Sciatic nerve (tissue), 2 donors: ENCODE measurements around the gene PANX1. TPM values are rescaled to one million over a fixed set of nuclear protein-coding genes. Genes with fewer than 3 reads are reported as not detected.
"Not testable (repeated sequence)": the region's sequence is repeated elsewhere in the genome, so short reads cannot be mapped to it uniquely, and the experiment has no call there.

ENCODE experiments used
- ATAC-seq: fragments of 200-7000 bp; cut with Tn5 transposase; one replicate; pipeline ENCODE4 v1.9.1; 2020; ENCODE audit warnings: mild to moderate bottlenecking, moderate library complexity
- DNase-seq: peaks from one replicate; pipeline ENCODE4 v3.0.0-alpha.2; 2020; ENCODE audit warnings: low spot score
- intact Hi-C: fragments of 100-400 bp; cut with DNase I; formaldehyde crosslinking; loops from one replicate; pipeline ENCODE4 v1.14.2; 2022
- total RNA-seq: library from RNA; stranded (reverse); fragmentation: NEBNext Ultra II Directional; extraction: Animal tissue kit (Norgen Biotek cat#: 25700); gene quantifications from one replicate; pipeline ENCODE4 v1.2.1, GENCODE V29; 2021
- donor health status: DM: no; HTN: no; CAD: no.
- donor health status: DM: no; HTN: no; CAD: no.

Gene PANX1, protein sequence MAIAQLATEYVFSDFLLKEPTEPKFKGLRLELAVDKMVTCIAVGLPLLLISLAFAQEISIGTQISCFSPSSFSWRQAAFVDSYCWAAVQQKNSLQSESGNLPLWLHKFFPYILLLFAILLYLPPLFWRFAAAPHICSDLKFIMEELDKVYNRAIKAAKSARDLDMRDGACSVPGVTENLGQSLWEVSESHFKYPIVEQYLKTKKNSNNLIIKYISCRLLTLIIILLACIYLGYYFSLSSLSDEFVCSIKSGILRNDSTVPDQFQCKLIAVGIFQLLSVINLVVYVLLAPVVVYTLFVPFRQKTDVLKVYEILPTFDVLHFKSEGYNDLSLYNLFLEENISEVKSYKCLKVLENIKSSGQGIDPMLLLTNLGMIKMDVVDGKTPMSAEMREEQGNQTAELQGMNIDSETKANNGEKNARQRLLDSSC
- total RNA-seq = 18.3 TPM

DNA sequence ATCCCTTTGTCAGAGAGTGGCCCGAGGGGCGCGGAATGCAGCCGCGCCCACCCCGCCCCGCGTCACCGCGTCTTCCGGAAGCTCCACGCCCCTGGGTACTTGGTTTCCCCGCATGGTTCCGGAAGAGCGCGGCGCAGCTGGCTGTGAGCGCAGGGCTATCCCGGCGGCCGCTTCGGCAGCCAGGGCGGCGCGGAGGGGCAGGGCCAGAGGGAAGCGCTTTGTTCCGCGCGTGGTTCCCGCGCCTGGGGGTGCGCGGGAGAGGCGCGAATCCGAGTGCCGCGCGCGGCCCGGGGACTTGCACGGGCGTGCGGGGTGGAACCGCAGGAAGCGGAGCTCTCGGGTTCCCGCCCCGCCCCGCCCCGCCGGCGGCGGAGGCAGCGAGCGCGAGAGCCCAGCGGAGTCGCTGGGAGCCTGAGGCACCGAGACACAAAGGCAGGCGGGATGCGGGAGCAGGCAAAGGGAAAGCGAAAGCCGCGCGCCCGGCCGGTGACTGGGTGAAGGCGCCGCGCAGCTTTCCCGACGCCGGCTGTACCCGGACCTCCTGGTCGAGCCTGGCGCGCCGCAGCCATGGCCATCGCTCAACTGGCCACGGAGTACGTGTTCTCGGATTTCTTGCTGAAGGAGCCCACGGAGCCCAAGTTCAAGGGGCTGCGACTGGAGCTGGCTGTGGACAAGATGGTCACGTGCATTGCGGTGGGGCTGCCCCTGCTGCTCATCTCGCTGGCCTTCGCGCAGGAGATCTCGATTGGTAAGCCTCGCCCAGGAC is at the start of gene PANX1:
PANX1 (plus strand) TSS at position 96 of the 766 bp plus-strand sequence; CDS start at position 568, 472 bp downstream.
- intact Hi-C loops = no loop called here
- ATAC-seq = peak; percentile 91
- peak; percentile 81 for DNase-seq

DNA sequence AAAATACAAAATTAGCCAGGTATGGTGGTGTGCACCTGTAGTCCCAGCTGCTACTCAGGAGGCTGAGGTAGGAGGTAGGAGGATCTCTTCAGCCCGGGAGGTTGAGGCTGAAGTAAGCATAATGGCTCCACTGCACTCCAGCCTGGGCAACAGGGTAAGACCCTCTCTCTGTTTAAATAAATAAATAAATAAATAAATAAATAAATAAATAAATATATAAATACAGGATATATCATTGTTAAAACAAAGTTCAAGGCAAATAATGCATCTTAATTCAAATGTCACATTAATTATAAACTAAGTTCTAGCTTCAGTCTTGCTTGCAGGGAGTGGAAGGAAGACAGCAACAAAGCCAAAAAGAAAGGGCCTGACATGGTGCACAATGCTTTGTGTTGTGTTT is 44.5 kb upstream of the PANX1 start:
- ATAC-seq (no peak), DNase-seq (no peak)
- intact Hi-C loops = no loop called here

GRCh38 chr11:94088906-94089305 is 39.7 kb upstream of the PANX1 start:
- DNase-seq (no peak), ATAC-seq (no peak)
- intact Hi-C loops = no loop called here

DNA sequence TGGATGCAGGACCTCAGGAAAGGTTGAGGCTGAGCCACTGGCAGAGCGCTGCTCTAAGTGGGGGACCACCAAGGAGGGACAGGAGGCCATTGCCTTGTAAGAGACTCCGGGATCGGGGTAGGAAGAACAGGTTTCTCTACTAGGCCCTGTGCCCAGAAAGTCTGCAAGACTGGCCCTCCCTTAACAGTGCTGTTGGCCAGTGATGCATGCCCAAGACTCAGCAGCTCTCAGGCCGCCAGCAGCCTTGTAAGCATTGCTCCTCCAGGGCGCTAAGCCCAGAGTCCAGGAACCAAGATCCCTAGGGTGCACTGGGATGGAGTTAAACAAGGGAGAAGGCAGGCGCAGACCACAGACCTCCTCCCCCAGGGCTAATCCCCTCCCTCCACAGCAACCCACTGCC is 39.3 kb upstream of the PANX1 start:
- intact Hi-C loops = no loop called here
- ATAC-seq (no peak), DNase-seq (no peak)

GRCh38 chr11:94090401-94090800 is 38.2 kb upstream of the PANX1 start:
- no peak for ATAC-seq
- no peak for DNase-seq
- intact Hi-C loops = no loop called here

DNA sequence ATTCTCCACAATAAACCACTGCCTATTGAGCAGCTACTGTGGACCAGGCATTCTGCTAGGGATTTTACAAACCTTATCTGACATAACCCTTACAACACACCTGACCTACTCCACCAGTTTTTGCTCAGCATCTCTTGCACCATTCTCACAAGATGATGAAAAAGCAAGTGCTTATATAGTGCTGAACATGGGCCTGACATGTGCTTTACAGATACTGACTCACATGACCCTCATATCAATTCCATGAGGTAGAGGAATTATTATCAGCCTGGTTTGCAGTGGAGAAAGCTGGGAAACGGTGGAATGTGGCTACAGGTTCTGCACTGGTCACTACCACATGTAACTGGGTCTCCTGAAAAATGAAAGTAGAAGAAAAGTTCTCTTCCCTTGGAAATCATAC is 37.5 kb upstream of the PANX1 start:
- DNase-seq (no peak), ATAC-seq (no peak)
- intact Hi-C loops = no loop called here

- ATAC-seq = no peak
- no peak for DNase-seq
- intact Hi-C loops = no loop called here
These were observed 28.4 kb upstream of the PANX1 start for GRCh38 chr11:94100253-94100652.

- no peak for DNase-seq
- no peak for ATAC-seq
- intact Hi-C loops = no loop called here
These were observed 25.2 kb upstream of the PANX1 start for GRCh38 chr11:94103471-94103870.

DNA sequence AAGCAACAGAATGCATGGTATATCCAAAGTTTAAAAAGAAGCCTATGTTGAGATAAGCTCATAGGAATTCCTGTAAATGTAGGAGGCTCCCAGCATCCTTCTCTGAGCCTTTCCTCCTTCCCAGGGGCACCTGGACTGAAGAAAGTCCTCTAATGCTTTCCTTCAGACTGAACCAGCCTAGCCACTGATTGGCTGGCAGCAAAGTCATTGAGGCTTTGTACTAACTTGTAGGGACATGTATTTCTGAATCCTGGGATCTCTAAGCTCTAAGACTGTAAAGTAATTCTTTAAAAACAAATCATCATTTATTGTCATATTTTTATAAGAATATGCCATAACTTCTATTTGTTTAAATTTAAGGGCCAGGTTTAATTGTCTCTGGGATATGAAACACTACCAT is 23.9 kb upstream of the PANX1 start:
- intact Hi-C loops = no loop called here
- ATAC-seq (no peak), DNase-seq (no peak)

DNA sequence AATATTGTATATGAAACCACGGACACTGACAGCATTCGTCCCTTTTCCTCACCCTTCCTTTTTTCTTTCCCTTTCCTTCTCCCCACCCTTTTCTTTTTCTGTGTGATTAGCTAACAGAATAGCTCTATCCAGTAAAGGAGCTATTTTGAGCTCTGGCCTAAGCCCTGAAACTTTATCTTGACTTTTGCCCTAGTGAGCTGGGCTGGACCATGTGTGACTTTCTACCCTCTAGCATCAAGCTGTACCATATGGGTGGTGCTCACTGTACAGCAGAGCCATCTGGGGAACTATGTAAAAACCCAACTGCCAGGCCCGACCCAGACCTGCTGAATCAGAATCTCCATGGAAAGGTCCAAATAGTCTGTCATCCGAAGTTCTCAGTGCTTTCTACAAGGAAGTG is 21.9 kb upstream of the PANX1 start:
- intact Hi-C loops = no loop called here
- ATAC-seq (no peak), DNase-seq (no peak)

GRCh38 chr11:94107363-94107762 is 21.3 kb upstream of the PANX1 start:
- ATAC-seq = no peak
- no peak for DNase-seq
- intact Hi-C loops = no loop called here

DNA sequence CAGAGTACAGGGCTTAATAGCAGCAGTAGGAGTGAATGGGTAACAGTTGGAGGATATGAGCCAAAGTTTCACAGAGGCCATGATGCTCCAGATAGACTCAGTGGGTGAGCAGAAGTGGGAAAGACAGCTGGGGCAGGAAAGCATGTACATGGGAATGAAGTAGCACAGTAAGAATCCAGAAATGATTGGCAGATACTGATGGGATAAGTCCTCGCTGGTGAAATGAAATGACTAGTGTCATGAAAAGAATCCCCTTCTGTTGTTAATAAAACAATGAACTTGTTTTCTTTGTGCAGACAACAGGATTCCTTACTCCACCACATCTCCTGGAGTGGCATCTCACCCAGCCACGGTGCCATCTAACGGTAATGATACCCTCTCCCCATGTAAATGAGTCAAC is 17.4 kb upstream of the PANX1 start:
- intact Hi-C loops = no loop called here
- DNase-seq (no peak), ATAC-seq (no peak)

- no peak for DNase-seq
- peak; percentile 28 for ATAC-seq
- intact Hi-C loops = no loop called here
These were observed 17.0 kb upstream of the PANX1 start for GRCh38 chr11:94111660-94112059.

- peak; percentile 75 for ATAC-seq
- intact Hi-C loops = no loop called here
These were observed 16.3 kb upstream of the PANX1 start for GRCh38 chr11:94112206-94112953.

DNA sequence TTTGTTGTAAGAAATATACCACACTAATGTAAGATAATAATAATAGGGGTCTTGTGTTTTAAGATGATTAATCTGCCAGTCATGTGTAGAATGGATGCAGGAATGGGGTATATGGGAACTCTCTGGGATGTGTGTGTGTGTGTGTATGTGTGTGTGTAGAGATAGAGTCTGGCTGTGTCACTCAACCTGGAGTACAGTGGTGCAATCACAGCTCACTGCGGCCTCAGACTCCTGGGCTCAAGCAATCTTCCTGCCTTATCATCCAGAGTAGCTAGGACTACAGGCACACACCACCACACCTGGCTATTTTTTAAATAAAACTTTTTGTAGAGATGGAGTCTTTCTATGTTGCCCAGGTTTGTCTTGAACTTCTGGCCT is 11.5 kb upstream of the PANX1 start:
- no peak for ATAC-seq
- no peak for DNase-seq
- intact Hi-C loops = no loop called here

More at GRCh38 chr11:94112206-94112953, 16.3 kb upstream of the PANX1 start:
- DNase-seq = no peak

DNA sequence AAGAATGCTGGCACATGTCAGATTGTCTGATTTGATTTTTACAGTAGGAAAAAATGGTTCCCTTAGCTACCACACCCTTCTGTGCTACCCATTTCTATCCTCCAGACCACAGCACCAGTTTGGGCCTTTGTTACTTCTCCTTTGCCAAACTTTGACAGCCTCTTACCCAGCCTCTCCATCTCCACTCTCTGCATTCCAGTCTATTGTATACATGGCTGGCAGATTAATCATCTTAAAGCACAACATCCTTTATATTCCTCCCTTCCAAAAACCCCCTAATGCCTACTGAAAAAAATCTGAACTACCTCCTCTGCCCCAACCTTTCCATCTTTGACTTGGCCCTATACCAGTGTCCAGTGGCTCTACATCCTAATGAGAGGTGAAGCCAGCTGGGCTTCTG is 10.8 kb upstream of the PANX1 start:
- no peak for ATAC-seq
- intact Hi-C loops = no loop called here
- DNase-seq = no peak

DNA sequence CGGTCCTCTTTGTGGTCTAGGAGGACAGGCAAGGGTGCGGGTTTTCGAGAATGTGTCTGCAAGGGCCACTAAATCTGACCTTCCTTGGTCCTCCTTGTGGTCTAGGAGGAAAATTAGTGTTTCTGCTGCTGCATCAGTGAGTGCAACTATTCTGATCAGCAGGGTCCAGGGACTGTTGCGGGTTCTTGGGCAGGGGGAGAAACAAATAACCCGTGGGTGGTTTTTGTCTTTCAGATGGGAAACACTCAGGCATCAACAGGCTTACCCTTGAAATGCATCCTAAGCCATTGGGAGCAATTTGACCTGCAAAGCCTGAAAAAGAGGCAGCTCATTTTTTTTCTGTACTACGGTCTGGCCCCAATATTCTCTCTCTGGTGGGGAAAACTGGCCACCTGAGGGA is 9.0 kb upstream of the PANX1 start:
- ATAC-seq, DNase-seq, intact Hi-C loops: not testable (repeated sequence)

DNA sequence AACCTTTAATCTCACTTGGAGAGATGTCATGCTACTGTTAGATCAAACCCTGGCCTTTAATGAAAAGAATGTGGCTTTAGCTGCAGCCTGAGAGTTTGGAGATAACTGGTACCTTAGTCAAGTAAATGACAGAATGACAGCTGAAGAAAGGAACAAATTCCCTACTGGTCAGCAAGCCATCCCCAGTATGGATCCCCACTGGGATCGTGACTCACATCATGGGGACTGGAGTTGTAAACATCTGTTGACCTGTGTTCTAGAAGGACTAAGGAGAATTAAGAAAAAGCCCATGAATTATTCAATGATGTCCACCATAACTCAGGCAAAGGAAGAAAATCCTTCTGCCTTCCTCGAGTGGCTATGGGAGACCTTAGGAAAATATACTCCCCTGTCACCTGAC is 8.1 kb upstream of the PANX1 start:
- DNase-seq, ATAC-seq, intact Hi-C loops: not testable (repeated sequence)

DNA sequence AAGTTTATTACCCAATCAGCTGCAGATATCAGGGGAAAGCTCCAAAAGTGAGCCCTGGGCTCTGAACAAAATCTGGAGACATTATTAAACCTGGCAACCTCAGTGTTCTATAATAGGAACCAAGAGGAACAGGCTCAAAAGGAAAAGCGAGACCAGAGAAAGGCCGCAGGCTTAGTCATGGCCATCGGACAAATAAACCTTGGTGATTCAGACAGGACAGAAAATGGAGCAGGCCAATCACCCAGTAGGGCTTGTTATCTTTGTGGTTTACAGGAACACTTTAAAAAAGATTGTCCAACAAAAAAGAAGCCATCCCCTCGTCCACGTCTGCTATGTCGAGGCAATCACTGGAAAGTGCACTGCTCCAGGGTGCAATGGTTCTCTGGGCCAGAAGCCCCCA is 7.7 kb upstream of the PANX1 start:
- intact Hi-C loops = no loop called here
- DNase-seq (no peak), ATAC-seq (no peak)
